Measurements from ENCODE around the gene FRYL. TPM values are rescaled to one million over a fixed set of nuclear protein-coding genes. Genes with fewer than 3 reads are reported as not detected.
"Not testable (repeated sequence)": the region's sequence is repeated elsewhere in the genome, so short reads cannot be mapped to it uniquely, and the experiment has no call there.

Gene FRYL
- total and polyA plus RNA-seq, 2 donors (not counting 1 experiment from before 2014, with no cell fraction given), result 20.3 to 61.4 TPM

GRCh38 chr4:48461000-48461399 lies 319.1 kb downstream of the FRYL start:
- no peak for DNase-seq (ENCODE audit: low read depth in 2 of 2)
- Histone ChIP-seq H3K4me3 (replicated peaks in 1 of 4; ENCODE audit: control extremely low read depth in 1 of 4, insufficient read depth in 1 of 4, low read depth in 3 of 4, low read length in 4 of 4) (no peak overlapping the region), H4K20me1 (ENCODE audit: control insufficient read depth, extremely low read depth, insufficient read depth, low read length) (no peaks in the 10 kb centered on the region), H3K27me3 (ENCODE audit: control insufficient read depth, insufficient read depth, low read length) (peaks cover 7% of the 10 kb centered on the region), H3K36me3 (ENCODE audit: control insufficient read depth, insufficient read depth, low read length) (no peaks in the 10 kb centered on the region), H3K27ac (ENCODE audit: insufficient read depth, low read length) (no peak overlapping the region), H3K79me2 (ENCODE audit: control insufficient read depth, insufficient read depth, low read length) (no peaks in the 10 kb centered on the region), H3K4me2 (ENCODE audit: extremely low read depth, insufficient read depth, low read length) (no peak overlapping the region), H3K4me1 (ENCODE audit: control insufficient read depth, extremely low read depth, insufficient read depth, low read length) (no peaks in the 10 kb centered on the region), H3K9ac (ENCODE audit: insufficient read depth, low read length) (no peak overlapping the region), H2AFZ (ENCODE audit: low read length) (no peak overlapping the region), H3K9me3 (ENCODE audit: control insufficient read depth, insufficient read depth, low read depth, low read length) (no peaks in the 10 kb centered on the region)
- TF ChIP-seq CTCF (conservative IDR thresholded peaks at IDR 0.05 in 1 of 2, IDR thresholded peaks at IDR 0.05 in 1 of 2; ENCODE audit: low read depth in 1 of 2, low read length in 2 of 2), result no peak
- no peak for TF ChIP-seq EZH2 (IDR thresholded peaks at IDR 0.05; ENCODE audit: low read length, missing control alignments)

GRCh38 chr4:48454591-48454990 lies 325.5 kb downstream of the FRYL start:
- no peak overlapping the region for H2AFZ ChIP-seq (ENCODE audit: low read length)
- no peak for DNase-seq (ENCODE audit: low read depth in 2 of 2)
- no peaks in the 10 kb centered on the region for H3K36me3 ChIP-seq (ENCODE audit: control insufficient read depth, insufficient read depth, low read length)
- H3K79me2 ChIP-seq (ENCODE audit: control insufficient read depth, insufficient read depth, low read length), result no peaks in the 10 kb centered on the region
- H4K20me1 ChIP-seq (ENCODE audit: control insufficient read depth, extremely low read depth, insufficient read depth, low read length), result no peaks in the 10 kb centered on the region
- H3K9me3 ChIP-seq (ENCODE audit: control insufficient read depth, insufficient read depth, low read depth, low read length), result no peaks in the 10 kb centered on the region
- no peak overlapping the region for H3K4me2 ChIP-seq (ENCODE audit: extremely low read depth, insufficient read depth, low read length)
- TF ChIP-seq CTCF (conservative IDR thresholded peaks at IDR 0.05 in 1 of 2, IDR thresholded peaks at IDR 0.05 in 1 of 2; ENCODE audit: low read depth in 1 of 2, low read length in 2 of 2), result no peak
- TF ChIP-seq EZH2 (IDR thresholded peaks at IDR 0.05; ENCODE audit: low read length, missing control alignments), result no peak
- H3K4me1 ChIP-seq (ENCODE audit: control insufficient read depth, extremely low read depth, insufficient read depth, low read length), result no peaks in the 10 kb centered on the region
- no peak overlapping the region for H3K4me3 ChIP-seq (replicated peaks in 1 of 4; ENCODE audit: control extremely low read depth in 1 of 4, insufficient read depth in 1 of 4, low read depth in 3 of 4, low read length in 4 of 4)
- no peak overlapping the region for H3K9ac ChIP-seq (ENCODE audit: insufficient read depth, low read length)
- H3K27ac ChIP-seq (ENCODE audit: insufficient read depth, low read length), result no peak overlapping the region
- H3K27me3 ChIP-seq (ENCODE audit: control insufficient read depth, insufficient read depth, low read length), result no peaks in the 10 kb centered on the region

GRCh38 chr4:48451656-48452055 lies 328.4 kb downstream of the FRYL start:
- not testable (repeated sequence) for H3K9me3 ChIP-seq (ENCODE audit: control insufficient read depth, insufficient read depth, low read depth, low read length); H3K79me2 ChIP-seq (ENCODE audit: control insufficient read depth, insufficient read depth, low read length); H3K4me3 ChIP-seq (replicated peaks in 1 of 4; ENCODE audit: control extremely low read depth in 1 of 4, insufficient read depth in 1 of 4, low read depth in 3 of 4, low read length in 4 of 4); DNase-seq (ENCODE audit: low read depth in 2 of 2); H3K27ac ChIP-seq (ENCODE audit: insufficient read depth, low read length); H4K20me1 ChIP-seq (ENCODE audit: control insufficient read depth, extremely low read depth, insufficient read depth, low read length); H3K9ac ChIP-seq (ENCODE audit: insufficient read depth, low read length); H3K4me1 ChIP-seq (ENCODE audit: control insufficient read depth, extremely low read depth, insufficient read depth, low read length); H2AFZ ChIP-seq (ENCODE audit: low read length); H3K4me2 ChIP-seq (ENCODE audit: extremely low read depth, insufficient read depth, low read length); H3K27me3 ChIP-seq (ENCODE audit: control insufficient read depth, insufficient read depth, low read length); H3K36me3 ChIP-seq (ENCODE audit: control insufficient read depth, insufficient read depth, low read length)

Data from fibroblast of lung (primary cell).